Naive thymus-derived CD4-positive, alpha-beta T cell (primary cell): ENCODE results near the gene PPT2. TPM values are rescaled to one million over a fixed set of nuclear protein-coding genes. Genes with fewer than 3 reads are reported as not detected.

Source experiments
- ATAC-seq: fragments of 150-1000 bp; cut with Tn5 transposase; 2 replicates; pipeline ENCODE4 v1.10.0; 2021; ENCODE audit warnings: mild to moderate bottlenecking, moderate library complexity
- CTCF ChIA-PET: fragments of 350-600 bp; sonication (Branson Sonifier 250); formaldehyde crosslinking; loops from one replicate; lab custom pipeline; 2021; ENCODE audit warnings: antibody characterized with exemption; lab: Charles Lee
- POLR2A ChIA-PET: fragments of 350-600 bp; sonication (Branson Sonifier 250); formaldehyde crosslinking; loops from one replicate; lab custom pipeline; 2021; ENCODE audit warnings: antibody characterized with exemption, inconsistent platforms; lab: Charles Lee
- DNase-seq, 9 donors: peaks; one replicate each; pipeline versions ENCODE4 v3.0.0 to v3.0.0-alpha.2; 2020 to 2022; ENCODE audit warnings: mixed read lengths in 1 of 9
- H3K27ac ChIP-seq: one replicate; pipeline ENCODE4 v1.7.0; 2013; ENCODE audit warnings: mild to moderate bottlenecking, low read depth, low read length, moderate library complexity
- H3K27me3 ChIP-seq, 2 donors: one replicate each; pipeline ENCODE4 v1.7.0; 2013; ENCODE audit warnings: low read length in 2 of 2, mild to moderate bottlenecking in 2 of 2, moderate library complexity in 2 of 2; ENCODE audit not compliant: control insufficient read depth in 2 of 2, insufficient read depth in 2 of 2
- H3K36me3 ChIP-seq, 3 experiments: 1 replicate in 2 of 3; 2 replicates in 1 of 3; pipeline ENCODE4 v1.7.0; 2013; ENCODE audit warnings: low read length in 3 of 3, mild to moderate bottlenecking in 3 of 3, moderate library complexity in 1 of 3; ENCODE audit not compliant: insufficient read depth in 3 of 3, control insufficient read depth in 2 of 3
- H3K4me1 ChIP-seq, 2 donors: one replicate each; pipeline ENCODE4 v1.7.0; 2013; ENCODE audit warnings: low read length in 2 of 2, mild to moderate bottlenecking in 2 of 2, moderate library complexity in 1 of 2; ENCODE audit not compliant: control insufficient read depth in 2 of 2, insufficient read depth in 2 of 2
- H3K4me3 ChIP-seq: 2 replicates; pipeline ENCODE4 v1.7.0; 2013; ENCODE audit warnings: mild to moderate bottlenecking, low read length
- H3K9me3 ChIP-seq, 3 experiments: 1 replicate in 2 of 3; 2 replicates in 1 of 3; pipeline ENCODE4 v1.7.0; 2013; ENCODE audit warnings: low read length in 3 of 3; ENCODE audit not compliant: control insufficient read depth in 2 of 3
- H3K27ac Mint-ChIP-seq, 9 donors: one replicate each; pipeline ENCODE4 v1.8.0; 2020 to 2022; ENCODE audit warnings: mixed read lengths in 9 of 9, mild to moderate bottlenecking in 8 of 9, moderate library complexity in 5 of 9, inconsistent platforms in 2 of 9
- H3K27me3 Mint-ChIP-seq, 5 donors: one replicate each; pipeline ENCODE4 v1.8.0; 2021 to 2022; ENCODE audit warnings: mixed read lengths in 5 of 5, mild to moderate bottlenecking in 1 of 5
- H3K36me3 Mint-ChIP-seq, 5 donors: one replicate each; pipeline ENCODE4 v1.8.0; 2020 to 2022; ENCODE audit warnings: mixed read lengths in 5 of 5, mild to moderate bottlenecking in 3 of 5, inconsistent platforms in 1 of 5
- H3K4me1 Mint-ChIP-seq, 7 donors: one replicate each; pipeline ENCODE4 v1.8.0; 2020 to 2022; ENCODE audit warnings: mixed read lengths in 7 of 7, mild to moderate bottlenecking in 3 of 7, inconsistent platforms in 1 of 7
- H3K4me3 Mint-ChIP-seq, 10 donors: one replicate each; pipeline ENCODE4 v1.8.0; 2020 to 2022; ENCODE audit warnings: mild to moderate bottlenecking in 10 of 10, mixed read lengths in 10 of 10, moderate library complexity in 6 of 10, inconsistent platforms in 2 of 10
- H3K9me3 Mint-ChIP-seq, 11 donors: one replicate each; pipeline ENCODE4 v1.8.0; 2020 to 2022; ENCODE audit warnings: mixed read lengths in 11 of 11, mild to moderate bottlenecking in 4 of 11, inconsistent platforms in 1 of 11, moderate library complexity in 1 of 11
- intact Hi-C, 2 donors: fragments of 100-400 bp; cut with micrococcal nuclease; formaldehyde crosslinking; loops; one replicate each; pipeline ENCODE4 v1.15.1; 2023
- polyA plus RNA-seq, 2 donors: library from polyadenylated mRNA; unstranded; fragments of 300-500 nt; fragmentation: Illumina TruSeq; gene quantifications; one replicate each; pipeline ENCODE4 v1.2.3, GENCODE V29; 2021
- total RNA-seq, 6 experiments: library from RNA in 5 of 6; stranded (reverse) in 5 of 6; gene quantifications; 1 replicate in 5 of 6; 2 replicates in 1 of 6; pipeline ENCODE4 v1.2.3 and lab custom pipeline; 2021 to 2026

The PPT2 gene
- total and polyA plus RNA-seq, 7 experiments from 2014 or later: 11.8 to 21.9 (median 15.7) TPM

DNA sequence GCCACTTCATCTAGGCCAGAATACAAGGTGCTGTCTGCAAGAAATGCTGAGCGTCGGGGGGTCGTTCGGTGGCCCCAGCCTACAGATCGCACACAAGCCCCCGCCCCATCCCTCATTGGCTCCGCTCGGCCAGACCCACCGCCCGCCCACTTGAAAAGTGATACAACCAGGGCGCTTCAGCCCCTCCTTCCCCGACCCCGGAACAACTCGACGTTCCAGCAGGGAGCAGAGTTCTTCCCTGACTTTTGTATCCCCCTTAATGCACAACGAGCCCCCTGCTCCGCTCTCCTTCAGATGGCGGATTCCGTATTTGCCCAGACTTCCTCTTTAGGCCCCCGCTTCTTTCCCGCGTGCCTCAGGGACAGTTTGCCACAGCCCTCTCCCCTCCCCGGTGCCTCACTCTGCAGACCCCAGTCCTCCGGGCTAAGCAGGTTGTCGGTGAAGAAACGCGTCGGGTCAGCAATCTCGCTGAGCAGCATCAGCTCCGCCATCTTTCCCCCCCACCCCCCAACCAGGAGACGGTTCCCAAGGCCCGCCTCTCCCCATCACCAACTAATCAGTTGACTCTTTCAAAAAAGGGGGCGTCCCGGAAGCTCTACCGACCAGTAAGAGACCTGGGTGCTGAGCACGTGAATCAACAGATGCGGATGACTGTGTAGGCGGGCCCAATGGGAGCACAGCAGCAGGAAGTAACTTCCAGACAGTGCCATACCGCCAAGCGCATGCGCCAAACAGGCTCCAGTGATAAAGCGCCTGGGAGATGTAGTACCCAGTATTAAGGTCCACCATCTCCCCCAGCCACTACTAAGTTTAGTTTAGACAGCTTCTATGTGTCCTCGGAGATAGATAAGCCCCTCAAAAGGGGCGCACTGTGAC is 26.0 kb upstream of the PPT2 start, which contains the start of gene ATF6B:
TSS of gene ATF6B (minus strand) at position 530 of the 876 bp plus-strand sequence. CDS start at position 491, 39 bp downstream.
- peak within 1 kb of the TSS; percentile 96 to 100 (median 98) for H3K4me3 Mint-ChIP-seq

DNA sequence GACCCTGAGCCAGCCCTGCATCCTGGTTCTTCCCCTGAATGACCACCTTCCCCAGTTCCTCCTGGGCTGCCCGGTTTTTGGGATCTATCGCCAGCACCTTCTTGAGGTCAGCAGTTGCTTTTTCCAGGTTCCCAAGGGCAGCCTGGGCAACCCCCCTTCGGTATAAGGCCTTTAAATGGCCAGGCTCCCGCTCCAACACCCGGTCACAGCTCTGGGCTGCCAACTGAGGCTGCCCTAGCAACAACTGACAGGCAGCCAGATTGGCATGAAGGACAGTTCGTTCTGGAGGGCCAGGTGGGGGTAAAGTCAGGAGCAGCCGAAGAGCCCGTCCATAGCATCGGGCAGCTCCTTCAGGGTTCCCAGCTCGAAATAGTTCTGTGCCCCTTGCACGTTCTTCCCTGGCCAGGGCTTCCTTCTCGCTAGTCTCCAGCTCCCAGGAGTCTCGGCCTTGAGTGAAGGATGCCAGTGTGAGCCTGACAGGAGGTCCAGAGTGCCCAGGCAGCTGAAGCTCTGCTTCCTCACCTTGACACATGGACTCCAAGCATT is 25.1 kb upstream of the PPT2 start:
- H3K36me3 Mint-ChIP-seq: peaks cover 4 to 20% (median 17%) of the 10 kb centered on the region in 5 donors
- peak overlapping the region; percentile 60 for H3K27ac ChIP-seq
- H3K9me3 ChIP-seq: no peaks in the 10 kb centered on the region
- peaks cover 0 to 5% (median 0%) of the 10 kb centered on the region in 5 donors for H3K27me3 Mint-ChIP-seq
- intact Hi-C loops: loop anchor here (1.0 to 5.0 kb wide), 11 partner anchors 10 to 1916 kb away; partner anchors contain the start of genes GPANK1 (in 1 of the 2), KIFC1 (in 1 of the 2), LEMD2 (in 1 of the 2) and PBX2 (in 1 of the 2)
- H3K4me3 Mint-ChIP-seq: peak overlapping the region; percentile 96 to 100 (median 98)
- peaks cover 34 to 61% (median 51%) of the 10 kb centered on the region in 7 donors for H3K4me1 Mint-ChIP-seq
- peaks cover 33% of the 10 kb centered on the region in 2 donors for H3K4me1 ChIP-seq
- peaks cover 7 to 29% (median 9%) of the 10 kb centered on the region in 3 experiments for H3K36me3 ChIP-seq
- no peak for DNase-seq
- ATAC-seq: no peak
- H3K27me3 ChIP-seq: no peaks in the 10 kb centered on the region
- peaks cover 0 to 2% (median 0%) of the 10 kb centered on the region in 11 donors for H3K9me3 Mint-ChIP-seq
- H3K4me3 ChIP-seq: peak overlapping the region; percentile 36
- POLR2A ChIA-PET: interaction anchor here (0.6 to 5.1 kb wide), 12 partner anchors 10 to 1320 kb away, joined by 3 to 79 read pairs (median 4); partner anchors contain the start of genes AGPAT1, GPSM3, NELFE and PBX2
- CTCF ChIA-PET: interaction anchor here (0.8 to 1.9 kb wide), 9 partner anchors 10 to 399 kb away, joined by 3 to 6 read pairs (median 3); partner anchors contain the start of genes GPSM3 and PRRT1
- peak overlapping the region; percentile 83 to 98 (median 97) for H3K27ac Mint-ChIP-seq

More for the DNA sequence above, 26.0 kb upstream of the PPT2 start, which contains the start of gene ATF6B:
- peaks cover 4 to 24% (median 17%) of the 10 kb centered on the region in 5 donors for H3K36me3 Mint-ChIP-seq
- no peaks in the 10 kb centered on the region for H3K9me3 ChIP-seq
- peaks cover 33% of the 10 kb centered on the region in 2 donors for H3K4me1 ChIP-seq
- intact Hi-C loops: loop anchor here (1.0 to 5.0 kb wide), 11 partner anchors 9 to 1915 kb away; partner anchors contain the start of genes GPANK1 (in 1 of the 2), KIFC1 (in 1 of the 2), LEMD2 (in 1 of the 2) and PBX2 (in 1 of the 2)
- peaks cover 0 to 2% (median 0%) of the 10 kb centered on the region in 11 donors for H3K9me3 Mint-ChIP-seq
- H3K27ac Mint-ChIP-seq: peak within 1 kb of the TSS; percentile 83 to 98 (median 97)
- POLR2A ChIA-PET: interaction anchor here (0.6 to 5.1 kb wide), 12 partner anchors 9 to 1321 kb away, joined by 3 to 79 read pairs (median 4); partner anchors contain the start of genes AGPAT1, GPSM3, PBX2 and PRRT1
- peak; percentile 97 for ATAC-seq
- peaks cover 7 to 34% (median 9%) of the 10 kb centered on the region in 3 experiments for H3K36me3 ChIP-seq
- H3K27me3 ChIP-seq: no peaks in the 10 kb centered on the region
- H3K4me3 ChIP-seq: peak within 1 kb of the TSS; percentile 96
- peak; percentile 80 to 100 (median 96) for DNase-seq
- H3K27ac ChIP-seq: peak within 1 kb of the TSS; percentile 92
- H3K27me3 Mint-ChIP-seq: peaks cover 0 to 4% (median 0%) of the 10 kb centered on the region in 5 donors
- H3K4me1 Mint-ChIP-seq: peaks cover 38 to 66% (median 53%) of the 10 kb centered on the region in 7 donors
- CTCF ChIA-PET: interaction anchor here (0.6 to 1.2 kb wide), 7 partner anchors 9 to 1118 kb away, joined by 3 to 4 read pairs (median 3); no protein-coding TSS in a partner anchor

DNA sequence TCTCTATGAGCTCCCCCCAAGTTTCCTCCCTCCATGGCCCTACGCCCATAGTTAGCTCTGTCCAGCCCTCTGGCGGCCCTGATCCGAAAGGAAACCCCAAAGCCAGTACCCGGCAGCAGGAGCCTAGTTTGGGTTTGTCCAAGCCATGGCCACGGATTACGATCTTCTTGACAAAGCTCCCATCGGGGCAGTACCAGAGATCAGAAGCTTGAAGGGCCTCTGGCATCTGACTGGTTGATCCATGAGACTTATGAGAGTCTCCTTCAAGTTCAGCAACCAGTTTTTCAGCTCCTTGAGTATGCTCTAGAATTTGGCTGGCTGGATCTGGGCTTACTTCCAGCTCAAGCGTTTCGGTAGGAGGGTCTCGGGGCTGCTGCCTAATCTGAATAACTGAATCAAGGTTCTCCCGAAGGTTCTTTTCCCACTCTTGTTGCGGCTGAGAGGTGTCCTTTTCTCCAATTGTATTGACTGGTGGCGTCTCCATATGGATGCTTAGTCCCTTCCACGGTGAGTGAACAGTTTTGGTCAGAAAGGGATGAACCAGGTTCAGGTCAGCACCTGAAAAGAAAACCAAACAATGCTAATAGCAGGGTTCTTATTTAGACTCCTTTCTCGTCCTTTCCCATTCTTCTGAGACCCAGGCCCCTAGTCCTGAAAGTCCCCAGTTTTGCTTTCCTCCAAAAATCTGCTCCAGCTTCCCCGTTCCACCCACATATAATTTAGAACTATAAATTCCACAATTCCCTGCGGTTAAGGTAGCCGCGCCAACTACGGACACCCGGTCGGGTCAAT is 24.4 kb upstream of the PPT2 start:
- H3K4me3 Mint-ChIP-seq: peak overlapping the region; percentile 92 to 99 (median 94)
- Histone ChIP-seq H3K36me3 (peaks cover 7 to 22% (median 9%) of the 10 kb centered on the region in 3 experiments), H3K27ac (peak overlapping the region; percentile 92), H3K4me1 (peaks cover 33% of the 10 kb centered on the region in 2 donors), H3K4me3 (peak overlapping the region; percentile 75), H3K9me3 (no peaks in the 10 kb centered on the region), H3K27me3 (no peaks in the 10 kb centered on the region)
- ChIA-PET POLR2A (interaction anchor here (0.6 to 5.1 kb wide), 10 partner anchors 11 to 1159 kb away, joined by 3 to 79 read pairs (median 5); partner anchors contain the start of genes AGPAT1, BAG6, GPSM3 and NELFE), CTCF (interaction anchor here (0.8 to 1.9 kb wide), 8 partner anchors 11 to 66 kb away, joined by 3 to 8 read pairs (median 3); partner anchors contain the start of genes GPSM3 and PRRT1)
- no peak for ATAC-seq
- H3K36me3 Mint-ChIP-seq: peaks cover 0 to 16% (median 11%) of the 10 kb centered on the region in 5 donors
- intact Hi-C loops: loop anchor here (1.0 to 5.0 kb wide), 16 partner anchors 19 to 1917 kb away; partner anchors contain the start of genes PPT2 (in 2 of the 2), ABHD16A (in 1 of the 2), EHMT2 (in 1 of the 2) and GPANK1 (in 1 of the 2)
- DNase-seq: no peak
- H3K27me3 Mint-ChIP-seq: peaks cover 0 to 8% (median 0%) of the 10 kb centered on the region in 5 donors
- H3K9me3 Mint-ChIP-seq: peaks cover 0 to 2% (median 0%) of the 10 kb centered on the region in 11 donors
- peaks cover 29 to 55% (median 44%) of the 10 kb centered on the region in 7 donors for H3K4me1 Mint-ChIP-seq
- H3K27ac Mint-ChIP-seq: peak overlapping the region; percentile 73 to 97 (median 92)

DNA sequence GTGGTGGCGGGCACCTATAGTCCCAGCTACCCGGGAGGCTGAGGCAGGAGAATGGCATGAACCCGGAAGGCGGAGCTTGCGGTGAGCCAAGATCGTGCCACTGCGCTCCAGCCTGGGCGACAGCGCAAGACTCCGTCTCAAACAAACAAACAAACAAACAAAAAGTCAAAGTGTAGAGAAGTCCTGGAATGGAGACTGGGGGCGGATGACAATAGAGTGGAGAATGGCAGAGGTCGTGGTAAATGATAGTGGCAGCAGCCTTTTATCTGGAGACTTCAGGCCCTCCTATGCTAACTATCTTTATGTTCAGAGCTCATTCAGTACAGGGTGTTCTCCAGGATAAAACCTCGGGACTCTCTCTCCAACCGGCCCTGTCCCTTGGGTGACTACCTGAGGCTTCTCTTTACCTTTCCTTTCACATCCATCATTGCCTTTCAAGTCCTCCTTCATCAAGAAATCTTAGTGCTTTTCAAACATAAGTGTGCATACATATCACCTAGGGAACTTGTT is 22.4 kb upstream of the PPT2 start:
- Mint-ChIP-seq H3K4me1 (peaks cover 22 to 43% (median 35%) of the 10 kb centered on the region in 7 donors), H3K27me3 (peaks cover 0 to 16% (median 0%) of the 10 kb centered on the region in 5 donors), H3K27ac (peak overlapping the region in 2 of 9 donors; percentile 56 to 83), H3K36me3 (peaks cover 0 to 12% (median 3%) of the 10 kb centered on the region in 5 donors), H3K4me3 (peak overlapping the region in 9 of 10 donors; percentile 9 to 65 (median 33)), H3K9me3 (peaks cover 0 to 2% (median 0%) of the 10 kb centered on the region in 11 donors)
- Histone ChIP-seq H3K27ac (no peak overlapping the region), H3K4me3 (no peak overlapping the region), H3K27me3 (no peaks in the 10 kb centered on the region), H3K4me1 (peaks cover 27 to 29% of the 10 kb centered on the region in 2 donors), H3K9me3 (no peaks in the 10 kb centered on the region), H3K36me3 (peaks cover 0 to 10% (median under 1%) of the 10 kb centered on the region in 3 experiments)
- ChIA-PET POLR2A (interaction anchor here (0.6 to 5.1 kb wide), 6 partner anchors 13 to 839 kb away, joined by 3 to 79 read pairs (median 12); partner anchors contain the start of genes AGPAT1, GPSM3, PBX2 and RNF5), CTCF (interaction anchor here (0.7 kb wide), 1 partner anchor 1069 kb away, joined by 3 read pairs; no protein-coding TSS in a partner anchor)
- intact Hi-C loops: loop anchor here in 1 of 2 donors (5.0 kb wide), 1 partner anchor 234 kb away; the partner anchor contains the start of gene EHMT2
- DNase-seq (no peak), ATAC-seq (no peak)

DNA sequence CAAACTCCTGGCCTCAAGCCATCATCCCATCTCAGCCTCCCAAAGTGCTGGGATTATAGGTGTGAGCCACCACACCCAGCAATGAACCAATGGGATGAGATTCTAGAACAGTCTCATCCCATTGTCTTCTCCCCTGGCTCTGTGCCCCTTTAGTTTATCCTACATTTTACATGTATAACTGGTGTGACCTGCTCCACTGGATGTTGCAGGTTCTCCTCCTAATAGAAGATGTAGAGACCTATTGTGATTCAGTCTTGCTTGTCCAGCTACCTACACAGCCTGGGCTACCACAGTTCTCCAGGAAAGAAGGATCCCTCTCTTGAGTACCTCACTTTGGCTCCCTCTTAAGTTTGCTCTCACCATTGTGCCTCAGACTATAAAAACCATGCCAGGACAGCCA is 21.8 kb upstream of the PPT2 start:
- H3K36me3 ChIP-seq: peaks cover 0 to 9% (median 0%) of the 10 kb centered on the region in 3 experiments
- no peaks in the 10 kb centered on the region for H3K27me3 ChIP-seq
- no peak for DNase-seq
- Mint-ChIP-seq H3K27ac (peak overlapping the region in 1 of 9 donors; percentile 56), H3K36me3 (peaks cover 0 to 7% (median 0%) of the 10 kb centered on the region in 5 donors), H3K4me3 (peak overlapping the region in 6 of 10 donors; percentile 13 to 65 (median 46)), H3K4me1 (peaks cover 16 to 37% (median 29%) of the 10 kb centered on the region in 7 donors), H3K9me3 (peaks cover 0 to 2% (median 0%) of the 10 kb centered on the region in 11 donors), H3K27me3 (peaks cover 0 to 16% (median 0%) of the 10 kb centered on the region in 5 donors)
- no peak overlapping the region for H3K4me3 ChIP-seq
- ChIA-PET POLR2A (interaction anchor here (0.6 to 1.2 kb wide), 2 partner anchors 23 to 27 kb away, joined by 3 read pairs; no protein-coding TSS in a partner anchor), CTCF (interaction anchor here (0.7 kb wide), 1 partner anchor 1070 kb away, joined by 3 read pairs; no protein-coding TSS in a partner anchor)
- no peak overlapping the region for H3K27ac ChIP-seq
- intact Hi-C loops: loop anchor here in 1 of 2 donors (5.0 kb wide), 1 partner anchor 235 kb away; the partner anchor contains the start of gene EHMT2
- peaks cover 21 to 23% of the 10 kb centered on the region in 2 donors for H3K4me1 ChIP-seq
- ATAC-seq: no peak
- H3K9me3 ChIP-seq: no peaks in the 10 kb centered on the region
